NAMALWA (cell line): Measurements from ENCODE around the gene MBL2.

Experiments used
- DNase-seq: peaks from one replicate; pipeline ENCODE4 v3.0.0-alpha.2; 2015; ENCODE audit warnings: low spot score

Gene MBL2

DNA sequence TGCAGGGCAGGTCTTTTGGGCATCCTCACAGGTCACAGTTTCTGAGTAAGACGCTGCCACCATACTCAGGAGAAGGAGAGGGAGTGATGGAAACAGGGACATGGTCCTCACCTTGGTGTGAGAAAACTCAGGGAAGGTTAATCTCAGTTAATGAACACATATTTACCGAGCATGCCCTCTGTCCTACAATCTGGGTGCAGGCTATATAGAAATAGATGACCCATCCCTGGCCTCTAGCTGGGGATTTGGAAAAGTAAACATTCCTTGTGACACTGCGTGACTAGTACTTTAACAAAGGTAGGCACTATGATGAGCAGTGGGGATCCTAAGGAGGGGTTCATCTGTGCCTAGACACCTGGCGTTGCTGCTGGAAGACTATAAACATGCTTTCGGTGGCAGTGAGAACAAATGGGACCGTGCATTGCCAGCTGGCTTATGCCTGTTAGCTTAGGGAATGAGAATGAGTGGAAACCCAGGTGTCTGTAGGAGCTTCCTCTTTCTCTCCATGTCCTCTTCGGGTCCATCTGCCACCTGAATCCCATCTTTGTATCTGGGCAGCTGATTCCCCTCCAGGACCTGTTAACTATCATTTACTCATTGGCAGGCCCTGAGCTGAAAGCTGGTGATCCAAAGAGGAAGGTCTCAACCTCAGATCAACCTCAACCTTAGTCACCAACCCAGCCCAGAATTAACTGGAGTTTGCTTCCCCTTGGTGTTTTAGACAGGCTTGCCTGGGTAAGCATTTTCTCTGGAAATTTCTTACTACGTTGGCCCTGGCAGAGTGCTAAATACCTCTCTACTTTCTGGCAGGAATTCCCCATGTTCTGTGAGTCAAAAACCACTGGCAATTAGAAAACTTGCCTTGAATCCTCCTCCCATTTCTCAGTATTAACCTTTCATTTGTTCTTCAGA lies 794 bp downstream of the MBL2 start:
- DNase-seq = no peak

- no peak for DNase-seq
Observed at GRCh38 chr10:52770904-52771303, 1.7 kb downstream of the MBL2 start.

GRCh38 chr10:52769966-52770365 lies 2.6 kb downstream of the MBL2 start:
- DNase-seq = no peak

- DNase-seq = no peak
Observed at GRCh38 chr10:52768001-52768532, 4.5 kb downstream of the MBL2 start.

GRCh38 chr10:52762088-52762487 lies 10.5 kb downstream of the MBL2 start:
- no peak for DNase-seq

- DNase-seq = no peak
Observed at GRCh38 chr10:52759154-52759553, 13.4 kb downstream of the MBL2 start.

DNA sequence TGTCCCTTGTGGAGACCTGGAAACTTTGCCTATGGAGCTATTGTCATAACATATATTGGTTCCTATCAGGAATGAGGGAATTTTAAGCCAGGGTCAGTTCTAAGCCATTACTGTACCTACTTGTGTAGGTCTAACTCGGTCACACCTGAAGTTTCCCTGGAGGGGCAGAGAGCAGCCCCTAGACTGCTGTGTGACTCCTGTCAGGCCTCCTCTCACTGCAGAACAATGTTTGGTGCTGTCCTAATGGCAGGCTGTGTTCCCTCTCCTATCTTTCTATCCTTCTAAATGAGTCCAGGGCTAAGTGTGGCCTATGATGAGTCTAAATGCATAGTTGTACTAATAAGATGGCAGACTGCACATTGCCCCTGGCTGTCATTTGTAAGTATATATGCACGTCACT lies 14.2 kb downstream of the MBL2 start:
- no peak for DNase-seq

GRCh38 chr10:52757773-52758172 lies 14.8 kb downstream of the MBL2 start:
- DNase-seq = no peak

GRCh38 chr10:52756966-52757365 lies 15.6 kb downstream of the MBL2 start:
- DNase-seq = no peak

- DNase-seq = no peak
Observed at GRCh38 chr10:52756295-52756694, 16.3 kb downstream of the MBL2 start.

DNA sequence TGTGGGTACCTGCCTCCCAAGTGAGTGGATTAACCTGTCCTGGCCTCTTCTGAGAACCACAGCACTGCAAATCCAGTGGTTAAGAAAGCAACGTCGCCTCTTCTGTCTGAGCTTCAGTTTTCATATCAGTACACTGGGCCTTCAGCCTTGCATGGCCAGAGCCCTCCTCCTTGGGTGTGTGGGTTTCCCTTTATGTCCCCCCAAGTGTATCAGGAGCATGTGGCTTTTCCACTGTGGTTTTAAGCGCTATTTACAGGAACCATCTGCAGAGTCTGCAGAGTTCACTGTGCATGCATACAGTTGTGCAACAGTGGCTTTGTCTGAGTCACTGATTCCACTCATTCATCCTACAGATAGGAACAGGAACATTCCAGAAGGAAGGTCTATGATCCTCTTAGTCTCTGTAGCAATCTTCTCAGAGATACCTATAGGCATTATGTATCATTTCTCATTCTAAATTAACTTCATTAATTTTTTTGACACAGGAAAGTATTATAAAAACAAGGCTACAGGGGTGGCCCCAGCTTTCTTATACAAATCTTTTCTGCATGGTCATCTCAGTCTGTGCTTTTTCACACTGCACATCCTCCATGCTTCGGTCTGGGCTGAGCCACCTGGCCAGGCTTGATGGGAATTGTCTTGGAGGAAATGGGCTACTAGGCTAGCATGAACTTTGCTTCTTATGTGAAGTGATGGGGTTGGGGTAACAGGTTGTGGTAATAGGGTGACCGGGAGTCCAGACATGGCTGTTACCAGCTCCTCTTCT lies 17.1 kb downstream of the MBL2 start:
- DNase-seq = no peak

DNA sequence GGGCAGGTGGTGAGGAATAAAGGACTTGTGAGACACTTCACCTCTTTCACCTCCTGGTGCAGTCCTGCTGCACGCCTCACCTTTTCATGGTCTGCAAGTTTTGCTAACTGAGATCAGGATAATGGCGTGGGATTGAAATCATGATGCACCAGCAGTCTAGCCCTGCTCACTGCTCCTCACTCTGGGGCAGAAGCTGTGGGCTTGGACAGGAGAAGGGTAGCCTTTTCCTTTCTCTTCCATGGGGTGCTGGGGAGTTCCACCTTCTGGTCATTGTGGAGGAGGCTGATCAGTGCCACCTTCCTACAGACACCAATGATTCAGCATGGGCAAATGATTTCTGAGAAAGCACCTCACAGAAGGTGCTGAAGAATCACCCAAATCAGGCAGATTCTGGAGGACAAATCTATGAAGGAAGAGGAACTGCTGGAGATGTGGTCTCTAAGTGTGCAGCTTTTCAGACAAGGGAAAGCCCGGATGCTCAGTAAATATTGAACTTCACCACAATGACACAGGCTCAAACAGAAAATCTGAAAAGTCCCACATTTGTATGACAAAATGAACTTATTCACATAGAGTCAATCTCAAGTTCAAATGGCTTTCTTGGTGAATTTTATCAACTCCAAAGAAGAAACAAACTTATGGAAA lies 19.7 kb downstream of the MBL2 start:
- DNase-seq = no peak

DNA sequence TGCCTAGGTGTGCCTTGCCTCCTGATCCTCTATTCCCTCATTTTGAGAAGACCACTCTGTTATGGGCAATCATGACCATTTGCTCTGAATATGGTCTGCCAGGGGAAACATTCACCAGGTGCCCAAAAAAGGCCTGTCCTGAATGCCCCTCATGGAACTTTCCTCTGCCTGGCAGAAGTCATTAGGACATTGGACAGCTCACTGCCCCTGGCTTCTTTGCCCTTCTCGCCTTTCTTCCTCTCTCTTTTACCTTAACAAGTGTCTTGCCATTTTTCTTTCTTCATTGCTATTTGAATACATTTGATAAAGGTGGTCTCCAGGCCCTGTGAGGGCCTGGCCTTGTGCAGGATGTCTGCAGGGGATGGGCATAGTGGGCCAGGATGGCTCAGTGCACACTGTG lies 20.3 kb downstream of the MBL2 start:
- no peak for DNase-seq

DNA sequence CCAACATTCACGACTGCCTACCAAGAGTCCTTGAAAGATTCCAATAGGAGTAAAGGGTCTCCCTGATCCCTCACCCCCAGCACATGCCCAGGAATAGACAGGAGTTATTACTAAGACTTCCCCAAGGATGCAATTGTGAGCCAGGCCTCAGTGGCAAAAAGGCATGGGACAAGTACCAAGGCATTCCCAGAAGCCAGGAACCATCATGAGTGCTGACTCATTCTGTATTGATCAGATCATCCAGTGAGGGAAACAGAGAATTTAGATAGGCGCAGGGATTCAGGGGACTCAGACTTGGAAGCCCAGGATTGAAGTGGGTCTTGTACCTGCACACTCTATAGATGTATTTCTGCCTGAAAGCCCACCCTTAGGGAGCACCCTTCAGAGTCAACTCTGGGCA lies 21.2 kb downstream of the MBL2 start:
- DNase-seq = no peak

DNA sequence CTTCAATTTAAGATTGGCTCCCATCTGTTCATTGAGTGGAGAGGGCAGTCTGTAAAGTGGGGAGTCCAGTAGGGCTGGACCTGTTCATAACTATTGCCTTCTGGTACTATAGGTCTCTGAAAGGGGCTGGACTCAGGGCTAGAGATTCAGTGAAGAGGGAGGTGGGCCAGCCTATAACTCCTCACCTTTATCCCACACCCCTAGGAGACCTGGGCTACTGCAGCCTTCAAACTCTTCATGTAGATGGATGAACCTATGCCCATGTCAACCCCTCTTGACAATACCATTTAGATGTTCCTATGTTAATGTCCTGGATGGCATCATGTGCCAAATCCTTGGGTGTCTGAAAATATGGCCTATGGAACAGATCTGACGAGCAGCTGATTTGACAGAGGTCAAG lies 22.0 kb downstream of the MBL2 start:
- DNase-seq = no peak

GRCh38 chr10:52747694-52748093 lies 24.9 kb downstream of the MBL2 start:
- no peak for DNase-seq

DNA sequence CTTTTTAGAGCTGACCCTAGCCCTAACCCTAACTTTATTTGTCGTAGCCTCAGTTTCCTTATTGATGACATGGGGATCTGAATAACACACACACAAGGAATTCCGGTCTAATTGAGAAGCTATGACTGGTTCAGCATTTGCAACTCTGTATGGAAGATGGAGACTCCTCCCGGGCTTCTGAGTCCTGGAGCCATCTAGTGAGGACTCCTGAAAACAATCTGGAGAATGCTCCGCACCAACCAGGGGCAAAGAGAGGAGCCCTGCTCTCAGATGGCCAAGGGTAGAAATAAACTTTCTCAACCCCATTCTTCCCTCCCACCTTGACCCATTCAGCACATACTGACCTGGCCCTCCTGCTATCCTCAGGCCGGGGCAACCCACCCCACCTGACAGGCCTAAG lies 26.4 kb downstream of the MBL2 start:
- DNase-seq = peak; percentile 17

GRCh38 chr10:52744057-52744805 lies 28.4 kb downstream of the MBL2 start:
- DNase-seq = no peak

- DNase-seq = no peak
Observed at GRCh38 chr10:52742731-52743130, 29.9 kb downstream of the MBL2 start.

DNA sequence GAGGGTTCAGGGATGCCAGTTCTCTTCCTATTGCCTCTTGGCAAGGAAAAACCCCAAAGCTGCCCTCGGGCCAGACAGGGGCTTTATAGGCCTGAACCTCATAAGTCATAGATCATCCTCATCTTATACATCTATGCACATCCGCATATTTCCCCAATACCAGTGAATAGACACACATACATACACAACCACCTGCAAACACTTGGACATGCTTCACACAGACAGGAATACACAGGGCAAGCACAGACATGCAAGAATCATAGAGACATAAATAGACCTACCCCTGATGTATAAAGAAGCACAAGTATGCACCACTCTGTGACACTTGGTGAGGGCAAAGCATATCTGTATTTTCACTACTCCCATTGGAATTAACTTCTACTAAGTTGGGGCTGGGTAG lies 30.7 kb downstream of the MBL2 start:
- no peak for DNase-seq

GRCh38 chr10:52740913-52741675 lies 31.5 kb downstream of the MBL2 start:
- peak; percentile 73 for DNase-seq
